Peyer's patch (tissue), 4 donors: ENCODE measurements around the gene COIL. TPM values are rescaled to one million over a fixed set of nuclear protein-coding genes. Genes with fewer than 3 reads are reported as not detected.

ENCODE experiments used
- DNase-seq, 3 donors: peaks; one replicate each; pipeline ENCODE4 v3.0.0-alpha.2; 2017 to 2019
- H3K27ac ChIP-seq, 4 donors: fragments of 200-600 bp; sonication (generic); one replicate each; pipeline ENCODE4 v1.5.1; 2016 to 2019
- H3K27me3 ChIP-seq, 2 donors: fragments of 200-600 bp; sonication (generic); one replicate each; pipeline ENCODE4 v1.5.1; 2019
- H3K36me3 ChIP-seq, 3 donors: fragments of 200-600 bp; sonication (generic); one replicate each; pipeline ENCODE4 v1.5.1; 2016 to 2019
- H3K4me1 ChIP-seq, 4 donors: fragments of 200-600 bp; sonication (generic); one replicate each; pipeline ENCODE4 v1.5.1; 2016 to 2019
- H3K4me3 ChIP-seq, 4 donors: fragments of 200-600 bp; sonication (generic); 1 replicate in 3 of 4; 2 replicates in 1 of 4; pipeline ENCODE4 v1.5.1; 2016 to 2019; ENCODE audit warnings: mild to moderate bottlenecking in 1 of 4
- H3K9me3 ChIP-seq, 4 donors: fragments of 200-600 bp; sonication (generic); one replicate each; pipeline ENCODE4 v1.5.1; 2016 to 2019; ENCODE audit warnings: mild to moderate bottlenecking in 1 of 4
- CTCF ChIP-seq, 6 experiments: fragments of 450-650 bp in 4 of 6; fragments of 200-600 bp in 2 of 6; sonication (generic) in 1 of 6; IDR thresholded peaks; one replicate each; pipeline ENCODE4 v1.5.1; 2017 to 2019; ENCODE audit warnings: antibody characterized with exemption in 6 of 6, mild to moderate bottlenecking in 3 of 6, moderate library complexity in 1 of 6
- POLR2A ChIP-seq, 2 donors: fragments of 450-650 bp; IDR thresholded peaks; one replicate each; pipeline ENCODE4 v1.5.1; 2017; ENCODE audit warnings: antibody characterized with exemption in 2 of 2, mild to moderate bottlenecking in 2 of 2, moderate library complexity in 2 of 2
- total RNA-seq, 4 donors: library from RNA; depleted of rRNA; stranded (reverse); fragments of >200 nt; gene quantifications; one replicate each; pipeline ENCODE4 v1.1.0, GENCODE V29; 2016

Gene COIL
- total RNA-seq, 4 donors from 2014 or later: 8.6 to 20.6 (median 12.5) TPM

GRCh38 chr17:56936697-56937322 is 24.0 kb downstream of the COIL start:
- TF ChIP-seq POLR2A (IDR thresholded peaks at IDR 0.05) (no peak), CTCF (IDR thresholded peaks at IDR 0.05) (no peak)
- no peak overlapping the region for H3K27ac ChIP-seq
- H3K27me3 ChIP-seq: no peaks in the 10 kb centered on the region
- peaks cover 0 to 7% (median 0%) of the 10 kb centered on the region in 4 donors for H3K4me1 ChIP-seq
- no peaks in the 10 kb centered on the region for H3K9me3 ChIP-seq
- H3K36me3 ChIP-seq: peaks cover 0 to 44% (median 0%) of the 10 kb centered on the region in 3 donors
- DNase-seq: no peak
- no peak overlapping the region for H3K4me3 ChIP-seq

DNA sequence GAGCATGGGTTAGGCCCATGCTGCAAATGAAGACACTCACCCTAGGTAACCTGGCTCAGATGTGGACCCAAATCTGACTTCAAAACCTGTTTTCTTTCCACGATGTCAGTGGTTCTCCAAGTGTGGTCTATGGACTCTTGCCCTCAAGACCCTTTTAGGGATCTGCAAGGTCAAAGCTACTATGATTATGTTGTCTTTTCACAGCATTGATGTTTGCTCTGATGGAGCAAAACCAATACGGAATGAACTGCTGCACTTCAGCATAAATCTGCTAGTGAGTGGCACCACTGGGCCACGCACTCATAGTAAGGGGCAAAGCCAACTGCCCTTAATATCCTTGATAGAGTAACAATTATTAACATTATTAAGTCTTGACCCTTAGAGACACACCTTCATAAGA is 25.4 kb downstream of the COIL start:
- Histone ChIP-seq H3K4me1 (peaks cover 0 to 7% (median 0%) of the 10 kb centered on the region in 4 donors), H3K27me3 (no peaks in the 10 kb centered on the region), H3K9me3 (no peaks in the 10 kb centered on the region), H3K27ac (no peak overlapping the region), H3K36me3 (peaks cover 0 to 32% (median 0%) of the 10 kb centered on the region in 3 donors), H3K4me3 (no peak overlapping the region)
- DNase-seq: no peak
- TF ChIP-seq CTCF (IDR thresholded peaks at IDR 0.05) (no peak), POLR2A (IDR thresholded peaks at IDR 0.05) (no peak)

DNA sequence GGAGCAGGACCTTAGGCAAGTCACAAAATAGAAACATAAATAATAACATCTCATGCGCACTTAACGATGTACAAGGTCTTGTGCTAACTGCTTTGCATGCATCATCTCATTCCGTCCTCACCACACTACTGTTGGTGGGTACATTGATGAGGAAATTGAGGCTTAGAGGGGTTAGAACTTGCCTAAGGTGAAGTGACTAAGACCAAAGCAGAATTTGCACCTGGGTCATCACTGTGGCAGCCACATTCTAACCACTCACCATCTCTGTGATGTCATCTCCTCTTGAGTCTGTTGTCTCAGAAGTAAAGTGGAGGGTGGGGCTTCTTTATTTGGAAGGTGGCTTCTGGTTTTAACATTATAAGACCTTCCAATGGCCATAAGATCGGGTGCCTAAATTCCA is 26.6 kb downstream of the COIL start:
- Histone ChIP-seq H3K9me3 (no peaks in the 10 kb centered on the region), H3K36me3 (peaks cover 0 to 30% (median 0%) of the 10 kb centered on the region in 3 donors), H3K27me3 (no peaks in the 10 kb centered on the region), H3K27ac (no peak overlapping the region), H3K4me3 (no peak overlapping the region), H3K4me1 (peaks cover 0 to 7% (median 0%) of the 10 kb centered on the region in 4 donors)
- no peak for TF ChIP-seq CTCF (IDR thresholded peaks at IDR 0.05)
- TF ChIP-seq POLR2A (IDR thresholded peaks at IDR 0.05): no peak
- DNase-seq: no peak

DNA sequence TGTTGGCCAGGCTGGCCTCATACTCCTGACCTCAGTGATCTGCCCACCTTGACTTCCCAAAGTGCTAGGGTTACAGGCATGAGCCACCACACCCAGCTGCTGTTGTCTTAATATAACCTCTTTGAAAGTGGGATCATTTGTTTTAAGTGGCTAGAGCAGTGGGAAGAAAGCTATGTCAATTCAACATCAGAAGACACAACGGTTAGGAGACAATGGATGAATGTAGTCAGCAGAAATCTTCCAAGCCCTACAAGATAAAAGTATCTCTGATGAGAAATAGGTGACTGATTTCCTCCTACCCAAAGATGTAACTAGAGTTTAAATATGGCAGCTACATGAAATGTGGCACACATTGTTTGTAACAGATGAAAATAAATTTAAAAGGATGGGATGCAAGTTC is 27.0 kb downstream of the COIL start:
- Histone ChIP-seq H3K4me1 (peaks cover 0 to 7% (median 0%) of the 10 kb centered on the region in 4 donors), H3K36me3 (peaks cover 0 to 26% (median 0%) of the 10 kb centered on the region in 3 donors), H3K9me3 (no peaks in the 10 kb centered on the region), H3K27ac (no peak overlapping the region), H3K27me3 (no peaks in the 10 kb centered on the region), H3K4me3 (no peak overlapping the region)
- no peak for DNase-seq
- TF ChIP-seq POLR2A (IDR thresholded peaks at IDR 0.05) (no peak), CTCF (IDR thresholded peaks at IDR 0.05) (no peak)

DNA sequence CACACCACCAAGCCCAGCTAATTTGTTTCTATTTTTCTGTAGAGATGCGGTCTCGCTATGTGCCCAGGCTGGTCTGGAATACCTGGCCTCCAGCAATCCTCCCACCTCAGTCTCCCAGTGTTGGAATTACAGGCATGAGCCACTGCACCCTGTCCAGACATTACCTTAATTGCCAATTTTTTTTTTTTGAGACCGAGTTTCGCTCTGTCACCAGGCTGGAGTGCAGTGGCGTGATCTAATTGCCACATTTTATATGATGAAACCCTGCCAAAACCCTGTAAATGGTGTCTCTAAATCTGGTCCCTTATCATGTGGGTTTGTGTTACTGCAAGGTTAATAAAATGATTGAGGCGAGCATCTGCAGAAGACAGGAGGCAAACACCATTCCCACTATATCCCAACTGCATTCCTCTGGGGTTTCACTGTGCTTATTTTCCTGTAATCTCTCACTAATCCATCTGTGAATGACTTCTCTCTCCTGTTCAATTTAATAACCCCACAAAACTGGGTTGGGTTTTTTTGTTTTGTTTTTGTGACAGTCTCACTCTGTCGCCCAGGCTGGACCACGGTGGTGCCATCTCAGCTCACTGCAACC is 27.6 kb downstream of the COIL start:
- DNase-seq: no peak
- Histone ChIP-seq H3K36me3 (peaks cover 0 to 26% (median 0%) of the 10 kb centered on the region in 3 donors), H3K9me3 (no peaks in the 10 kb centered on the region), H3K4me3 (no peak overlapping the region), H3K4me1 (peaks cover 0 to 7% (median 0%) of the 10 kb centered on the region in 4 donors), H3K27ac (no peak overlapping the region), H3K27me3 (no peaks in the 10 kb centered on the region)
- TF ChIP-seq POLR2A (IDR thresholded peaks at IDR 0.05) (no peak), CTCF (IDR thresholded peaks at IDR 0.05) (no peak)
